ENCODE data around the gene TMED3.

TMED3 gene

GRCh38 chr15:79290642-79291275, 20.2 kb upstream of the TMED3 start:
- no peak for TF ChIP-seq CTCF (IDR thresholded peaks at IDR 0.05; ENCODE audit: low read depth, low read length)
- H3K4me3 ChIP-seq (ENCODE audit: low read depth, low read length) = no peak overlapping the region

DNA sequence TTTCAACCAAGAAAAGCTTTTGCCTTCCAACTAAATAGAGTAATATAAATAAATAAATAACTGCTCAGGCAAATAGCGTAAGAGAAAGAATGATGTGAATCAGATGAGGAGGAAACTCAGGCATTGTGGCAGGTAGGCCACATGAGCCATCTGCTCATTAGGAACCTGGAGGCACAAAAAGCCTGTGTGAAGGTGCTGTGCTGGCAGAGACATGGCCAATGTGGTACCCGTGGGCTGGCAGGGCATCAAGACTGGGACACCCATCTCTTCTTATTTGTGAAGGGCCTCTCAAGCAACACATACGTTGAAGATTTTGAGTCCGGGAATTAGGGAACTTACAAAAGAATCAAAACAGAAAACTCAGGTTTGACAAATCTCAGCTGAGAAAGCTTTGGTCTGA, 18.9 kb upstream of the TMED3 start:
- TF ChIP-seq CTCF (IDR thresholded peaks at IDR 0.05; ENCODE audit: low read depth, low read length) = no peak
- H3K4me3 ChIP-seq (ENCODE audit: low read depth, low read length) = no peak overlapping the region

GRCh38 chr15:79294075-79294474, 16.8 kb upstream of the TMED3 start:
- TF ChIP-seq CTCF (IDR thresholded peaks at IDR 0.05; ENCODE audit: low read depth, low read length) = no peak
- H3K4me3 ChIP-seq (ENCODE audit: low read depth, low read length) = no peak overlapping the region

GRCh38 chr15:79296583-79296982, 14.3 kb upstream of the TMED3 start:
- no peak for TF ChIP-seq CTCF (IDR thresholded peaks at IDR 0.05; ENCODE audit: low read depth, low read length)
- no peak overlapping the region for H3K4me3 ChIP-seq (ENCODE audit: low read depth, low read length)

GRCh38 chr15:79299126-79299840, 11.6 kb upstream of the TMED3 start:
- TF ChIP-seq CTCF (IDR thresholded peaks at IDR 0.05; ENCODE audit: low read depth, low read length) = no peak
- H3K4me3 ChIP-seq (ENCODE audit: low read depth, low read length) = no peak overlapping the region

- TF ChIP-seq CTCF (IDR thresholded peaks at IDR 0.05; ENCODE audit: low read depth, low read length) = no peak
- no peak overlapping the region for H3K4me3 ChIP-seq (ENCODE audit: low read depth, low read length)
These were observed 11.1 kb upstream of the TMED3 start for GRCh38 chr15:79299841-79300235.

GRCh38 chr15:79307251-79307650, 3.7 kb upstream of the TMED3 start:
- no peak for TF ChIP-seq CTCF (IDR thresholded peaks at IDR 0.05; ENCODE audit: low read depth, low read length)
- H3K4me3 ChIP-seq (ENCODE audit: low read depth, low read length) = no peak overlapping the region
